ENCODE data around the gene TIGD4.

- TF ChIP-seq, protein P1, sequence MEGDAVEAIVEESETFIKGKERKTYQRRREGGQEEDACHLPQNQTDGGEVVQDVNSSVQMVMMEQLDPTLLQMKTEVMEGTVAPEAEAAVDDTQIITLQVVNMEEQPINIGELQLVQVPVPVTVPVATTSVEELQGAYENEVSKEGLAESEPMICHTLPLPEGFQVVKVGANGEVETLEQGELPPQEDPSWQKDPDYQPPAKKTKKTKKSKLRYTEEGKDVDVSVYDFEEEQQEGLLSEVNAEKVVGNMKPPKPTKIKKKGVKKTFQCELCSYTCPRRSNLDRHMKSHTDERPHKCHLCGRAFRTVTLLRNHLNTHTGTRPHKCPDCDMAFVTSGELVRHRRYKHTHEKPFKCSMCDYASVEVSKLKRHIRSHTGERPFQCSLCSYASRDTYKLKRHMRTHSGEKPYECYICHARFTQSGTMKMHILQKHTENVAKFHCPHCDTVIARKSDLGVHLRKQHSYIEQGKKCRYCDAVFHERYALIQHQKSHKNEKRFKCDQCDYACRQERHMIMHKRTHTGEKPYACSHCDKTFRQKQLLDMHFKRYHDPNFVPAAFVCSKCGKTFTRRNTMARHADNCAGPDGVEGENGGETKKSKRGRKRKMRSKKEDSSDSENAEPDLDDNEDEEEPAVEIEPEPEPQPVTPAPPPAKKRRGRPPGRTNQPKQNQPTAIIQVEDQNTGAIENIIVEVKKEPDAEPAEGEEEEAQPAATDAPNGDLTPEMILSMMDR (IDR thresholded peaks at IDR 0.05): no peak
- TF ChIP-seq TAF1 (IDR thresholded peaks at IDR 0.05; ENCODE audit: borderline replicate concordance, low read depth, low read length) (no peak), ELF1 (IDR thresholded peaks at IDR 0.05) (no peak), FOXM1 (IDR thresholded peaks at IDR 0.05; ENCODE audit: low read depth) (no peak), NFIC (IDR thresholded peaks at IDR 0.05; ENCODE audit: borderline replicate concordance) (no peak), MAX (IDR thresholded peaks at IDR 0.05; ENCODE audit: low read depth) (no peak), EZH2phosphoT487 (IDR thresholded peaks at IDR 0.05; ENCODE audit: borderline replicate concordance, low read depth) (no peak), RAD21 (IDR thresholded peaks at IDR 0.05; ENCODE audit: low read length) (no peak), NRF1 (IDR thresholded peaks at IDR 0.05; ENCODE audit: low read depth, low read length) (no peak), USF2 (IDR thresholded peaks at IDR 0.05; ENCODE audit: borderline replicate concordance, low read depth, low read length) (no peak), RCOR1 (IDR thresholded peaks at IDR 0.05; ENCODE audit: low read length) (no peak), POLR2AphosphoS5 (IDR thresholded peaks at IDR 0.05; ENCODE audit: low read depth, low read length) (no peak)
Measured at GRCh38 chr4:152808670-152809069, 29.1 kb upstream of the TIGD4 start.

Measured in SK-N-SH (cell line).